ENCODE measurements around the gene PLEKHG3.
"Not testable (repeated sequence)": the region's sequence is repeated elsewhere in the genome, so short reads cannot be mapped to it uniquely, and the experiment has no call there.

Gene PLEKHG3

DNA sequence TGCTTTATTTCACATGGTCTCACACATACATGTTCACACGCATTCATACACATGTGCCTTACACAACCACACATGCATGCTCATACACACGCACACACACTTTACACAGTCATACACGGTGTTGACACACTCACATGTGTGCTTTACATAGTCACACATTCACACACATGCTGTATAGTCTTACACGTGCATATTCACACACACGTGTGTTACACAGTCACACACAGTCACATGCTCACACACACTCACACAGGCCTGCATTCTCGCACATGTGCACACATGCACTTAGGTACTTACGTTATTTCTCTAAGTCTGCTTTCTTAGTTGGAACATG is 18.0 kb upstream of the PLEKHG3 start:
- in situ Hi-C loops (cut with MboI; ENCODE audit: low sequenced_read_pairs): no loop called here

DNA sequence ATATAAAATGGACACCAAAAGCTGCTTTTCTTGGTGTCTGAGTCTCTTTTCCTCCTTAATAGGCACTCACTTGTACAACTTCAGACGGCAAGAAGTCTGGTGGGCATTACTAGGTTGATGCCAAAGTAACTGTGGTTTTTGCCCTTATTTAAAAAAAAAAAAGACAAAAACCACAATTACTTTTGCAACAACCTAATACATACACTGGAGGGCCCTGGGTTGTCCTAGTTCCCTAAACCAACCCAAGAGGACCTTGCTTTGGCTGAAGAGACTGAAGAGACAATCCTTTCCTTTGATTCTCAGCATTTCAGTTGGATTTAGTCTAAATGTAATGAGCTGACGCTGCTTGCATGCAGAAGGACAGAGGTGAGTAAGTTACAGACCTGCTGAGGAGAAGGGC is 16.2 kb upstream of the PLEKHG3 start:
- in situ Hi-C loops (cut with MboI; ENCODE audit: low sequenced_read_pairs): no loop called here

DNA sequence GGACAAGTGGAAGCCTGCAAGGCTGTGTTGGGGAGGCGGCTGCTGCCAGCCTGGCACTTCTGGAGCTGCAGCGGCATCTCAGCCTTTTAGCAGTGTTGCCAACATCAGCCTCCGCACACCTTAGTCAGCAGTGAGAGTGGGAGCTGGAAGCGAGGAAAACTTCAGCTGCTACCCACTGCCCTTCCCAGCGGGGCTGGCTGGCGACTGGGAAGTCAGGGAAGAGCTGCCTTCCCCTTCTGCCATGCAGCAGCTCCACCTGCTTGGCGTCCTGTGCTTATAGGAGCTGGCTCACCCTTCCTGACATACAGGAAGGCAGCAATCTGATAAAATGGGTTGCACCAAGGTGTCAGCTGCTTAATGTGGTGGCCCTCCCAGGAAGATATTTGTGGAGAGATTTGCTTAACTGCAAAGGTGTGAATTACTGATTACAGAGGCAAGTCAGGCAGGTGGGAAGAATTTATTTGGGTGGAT is 15.4 kb upstream of the PLEKHG3 start:
- in situ Hi-C loops (cut with MboI; ENCODE audit: low sequenced_read_pairs): no loop called here

DNA sequence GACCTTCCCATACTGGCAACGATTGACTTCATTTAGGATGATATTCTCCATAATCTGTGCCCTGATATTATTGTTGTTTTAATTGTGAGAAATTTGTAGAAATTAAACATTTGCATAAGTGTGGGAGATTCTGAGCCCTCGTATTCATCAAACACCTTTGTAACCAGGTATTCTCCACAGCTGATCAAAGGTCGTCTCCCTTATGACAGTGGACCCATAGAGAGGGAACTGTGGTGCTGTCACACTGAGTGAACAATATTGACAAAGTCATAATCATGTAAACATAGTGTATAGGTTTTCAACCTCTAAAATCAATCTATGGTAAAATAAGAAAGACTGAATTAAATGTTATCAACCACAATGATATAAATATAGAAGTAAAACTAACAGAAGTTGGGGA is 14.9 kb upstream of the PLEKHG3 start:
- in situ Hi-C loops (cut with MboI; ENCODE audit: low sequenced_read_pairs): no loop called here

- in situ Hi-C loops (cut with MboI; ENCODE audit: low sequenced_read_pairs): not testable (repeated sequence)
Measured at GRCh38 chr14:64690607-64691006, 13.6 kb upstream of the PLEKHG3 start.

- in situ Hi-C loops (cut with MboI; ENCODE audit: low sequenced_read_pairs): no loop called here
Measured at GRCh38 chr14:64691376-64691775, 12.8 kb upstream of the PLEKHG3 start.

DNA sequence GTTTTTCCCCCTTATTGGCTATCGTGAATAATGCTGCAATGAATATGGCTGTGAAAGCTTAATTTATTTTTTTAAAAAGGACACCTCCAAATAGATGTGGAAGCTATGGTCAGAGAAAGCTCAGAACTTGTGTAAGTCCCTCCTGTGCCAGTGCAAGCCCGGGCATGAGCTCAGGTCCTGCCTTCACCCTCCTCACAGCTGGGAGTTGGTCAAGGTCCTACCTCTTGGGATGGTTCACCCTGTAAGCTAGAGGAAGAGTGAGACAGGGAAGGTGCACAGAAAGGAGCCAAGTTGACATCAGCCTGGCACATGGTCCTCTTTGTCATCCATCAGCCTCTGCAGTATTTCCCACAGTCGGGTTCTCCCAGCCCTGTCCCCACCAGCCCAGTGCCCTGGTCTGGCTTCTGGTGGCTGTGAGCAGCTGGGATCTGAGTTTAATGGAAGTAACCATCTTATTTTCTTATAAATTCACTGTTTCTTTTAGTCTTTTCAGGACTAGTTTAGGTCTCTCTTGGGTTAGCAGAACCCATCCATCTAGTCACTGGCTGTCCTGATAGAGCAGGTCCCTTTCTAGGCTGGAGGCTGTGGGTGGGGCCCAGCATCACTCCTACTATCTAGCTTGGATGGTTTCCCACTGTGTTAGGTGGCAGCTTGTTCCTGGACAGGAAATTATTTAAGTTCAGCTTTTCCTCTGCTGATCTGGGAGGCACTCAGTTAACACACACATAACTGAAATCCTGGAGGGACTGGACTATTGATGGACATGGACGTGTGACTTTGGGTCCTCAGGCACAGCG is 11.8 kb upstream of the PLEKHG3 start:
- in situ Hi-C loops (cut with MboI; ENCODE audit: low sequenced_read_pairs): no loop called here

GRCh38 chr14:64692986-64693809 is 11.0 kb upstream of the PLEKHG3 start:
- in situ Hi-C loops (cut with MboI; ENCODE audit: low sequenced_read_pairs): no loop called here

DNA sequence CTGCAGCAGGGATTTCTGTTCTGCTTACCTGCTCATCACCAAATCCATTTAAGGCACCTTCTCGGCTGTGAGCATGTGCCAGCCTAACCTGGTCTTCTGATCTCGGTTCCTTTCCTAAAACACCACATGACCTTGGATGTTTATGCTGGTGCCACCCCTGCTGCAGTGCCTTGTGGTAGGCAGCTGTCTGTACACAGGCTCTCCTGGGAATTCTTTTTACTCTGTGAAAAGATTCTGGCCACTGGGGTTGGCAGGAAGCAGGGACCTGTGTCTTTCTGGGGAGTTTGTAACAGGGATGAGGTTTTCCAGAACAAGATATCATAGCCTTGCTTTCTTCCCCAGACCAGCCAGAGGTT is 10.4 kb upstream of the PLEKHG3 start:
- in situ Hi-C loops (cut with MboI; ENCODE audit: low sequenced_read_pairs): no loop called here

DNA sequence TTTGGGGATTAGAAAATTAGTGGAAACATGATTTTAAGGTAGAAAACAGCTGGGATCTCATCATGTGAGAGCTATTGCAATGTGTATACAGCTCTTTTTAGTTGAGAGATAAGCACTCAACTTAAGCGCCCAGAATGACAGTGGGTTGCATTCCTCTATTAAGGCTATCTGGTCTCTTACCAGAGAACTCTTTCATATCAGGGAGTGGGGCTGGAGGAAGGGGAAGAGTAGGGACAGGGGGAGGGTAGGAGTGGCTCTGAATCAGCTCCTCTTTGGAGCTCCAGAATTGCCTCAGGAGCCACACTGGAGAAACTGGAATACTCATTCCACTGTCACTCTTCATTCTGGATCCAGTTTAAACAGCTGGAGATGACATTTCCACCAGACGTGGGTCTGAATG is 9.2 kb upstream of the PLEKHG3 start:
- in situ Hi-C loops (cut with MboI; ENCODE audit: low sequenced_read_pairs): no loop called here

DNA sequence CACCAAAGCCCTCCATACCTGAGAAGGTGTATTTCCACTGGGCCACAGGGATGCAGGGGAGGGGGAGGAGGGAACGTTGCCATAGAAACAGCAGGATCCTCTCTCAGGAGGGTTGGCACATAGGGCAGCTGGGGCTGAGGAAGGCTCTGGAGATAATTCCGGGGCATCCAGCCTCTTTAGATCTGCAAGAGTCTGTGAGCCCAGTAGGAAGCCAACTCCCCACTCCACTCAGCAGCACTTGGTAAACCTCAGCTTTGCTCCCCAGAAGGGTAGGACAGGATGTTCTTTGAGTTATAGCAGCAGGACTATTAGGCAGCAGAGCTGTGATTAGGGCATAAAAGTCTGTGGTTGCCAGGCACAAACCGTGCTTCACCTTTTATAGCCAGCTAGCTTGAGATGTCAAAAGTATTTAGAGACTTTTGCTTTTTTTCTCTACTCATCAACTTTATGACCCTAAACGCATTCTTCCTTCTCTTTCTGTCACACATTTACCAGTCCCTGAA is 7.8 kb upstream of the PLEKHG3 start:
- in situ Hi-C loops (cut with MboI; ENCODE audit: low sequenced_read_pairs): no loop called here

DNA sequence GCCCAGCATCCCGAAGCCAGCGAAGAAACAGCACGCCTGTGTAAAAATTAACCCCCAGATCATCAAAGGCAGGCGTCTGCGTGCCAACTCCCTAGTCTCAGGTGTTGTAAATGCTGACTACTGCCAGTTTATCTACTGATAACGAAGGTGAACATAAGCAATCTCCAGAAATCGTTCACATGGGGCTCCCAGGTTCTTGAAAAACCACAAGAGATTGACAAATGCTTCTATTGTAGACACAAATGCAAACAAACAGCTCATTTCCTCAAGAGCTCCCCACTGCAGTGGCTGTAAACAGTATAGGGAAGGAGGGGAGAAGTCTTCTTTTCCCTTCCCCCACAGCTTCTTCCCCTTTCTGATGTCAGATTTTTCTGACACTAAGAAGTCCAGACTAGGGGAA is 5.3 kb upstream of the PLEKHG3 start:
- in situ Hi-C loops (cut with MboI; ENCODE audit: low sequenced_read_pairs): no loop called here

GRCh38 chr14:64700290-64700689 is 3.9 kb upstream of the PLEKHG3 start:
- in situ Hi-C loops (cut with MboI; ENCODE audit: low sequenced_read_pairs): no loop called here

- in situ Hi-C loops (cut with MboI; ENCODE audit: low sequenced_read_pairs): no loop called here
Measured at GRCh38 chr14:64700894-64701293, 3.3 kb upstream of the PLEKHG3 start.

GRCh38 chr14:64701660-64702059 is 2.6 kb upstream of the PLEKHG3 start:
- in situ Hi-C loops (cut with MboI; ENCODE audit: low sequenced_read_pairs): no loop called here

DNA sequence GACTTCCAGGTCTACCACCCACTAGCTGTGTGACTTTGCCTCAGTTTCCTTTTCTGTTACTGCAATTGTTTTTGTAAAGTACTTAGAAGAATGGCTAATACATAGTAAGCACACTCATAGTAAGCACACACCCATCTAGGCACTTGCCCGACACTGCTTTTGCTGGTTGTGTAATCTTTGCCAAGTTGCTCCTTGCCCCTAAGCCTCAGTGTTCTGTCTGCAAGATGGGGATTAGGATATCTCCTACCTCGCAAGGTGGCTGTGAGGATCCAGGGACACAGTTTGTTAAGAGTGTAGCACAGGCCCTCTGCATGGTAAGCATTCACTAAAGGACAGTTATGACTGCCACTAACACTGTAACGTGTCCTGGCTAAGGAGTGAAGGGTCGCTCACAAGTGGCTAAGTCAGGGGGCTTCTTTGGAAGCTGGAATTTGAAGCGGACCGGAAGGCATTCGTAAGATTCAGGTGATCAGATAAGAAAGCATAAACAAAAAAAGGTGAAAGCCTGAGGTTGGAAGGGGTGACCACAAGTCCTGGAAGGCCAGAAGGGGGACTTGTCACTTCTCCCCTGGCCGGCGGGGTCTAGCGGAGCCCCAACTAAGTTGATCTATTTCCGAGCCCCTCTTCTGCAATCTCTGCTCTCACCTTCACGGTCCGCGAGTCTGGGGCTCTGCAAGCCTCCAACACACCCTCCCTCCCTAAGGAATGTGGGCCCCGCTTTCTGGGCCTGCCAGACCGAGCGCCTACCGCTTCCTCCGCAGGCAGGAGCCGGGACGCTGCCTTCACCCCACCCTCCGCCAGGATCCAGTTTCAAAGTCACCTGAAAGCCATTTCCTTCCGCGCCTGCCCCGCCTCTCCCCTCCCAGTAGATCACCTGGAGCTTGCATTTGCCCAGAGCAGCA is 1.5 kb upstream of the PLEKHG3 start:
- in situ Hi-C loops (cut with MboI; ENCODE audit: low sequenced_read_pairs): no loop called here

DNA sequence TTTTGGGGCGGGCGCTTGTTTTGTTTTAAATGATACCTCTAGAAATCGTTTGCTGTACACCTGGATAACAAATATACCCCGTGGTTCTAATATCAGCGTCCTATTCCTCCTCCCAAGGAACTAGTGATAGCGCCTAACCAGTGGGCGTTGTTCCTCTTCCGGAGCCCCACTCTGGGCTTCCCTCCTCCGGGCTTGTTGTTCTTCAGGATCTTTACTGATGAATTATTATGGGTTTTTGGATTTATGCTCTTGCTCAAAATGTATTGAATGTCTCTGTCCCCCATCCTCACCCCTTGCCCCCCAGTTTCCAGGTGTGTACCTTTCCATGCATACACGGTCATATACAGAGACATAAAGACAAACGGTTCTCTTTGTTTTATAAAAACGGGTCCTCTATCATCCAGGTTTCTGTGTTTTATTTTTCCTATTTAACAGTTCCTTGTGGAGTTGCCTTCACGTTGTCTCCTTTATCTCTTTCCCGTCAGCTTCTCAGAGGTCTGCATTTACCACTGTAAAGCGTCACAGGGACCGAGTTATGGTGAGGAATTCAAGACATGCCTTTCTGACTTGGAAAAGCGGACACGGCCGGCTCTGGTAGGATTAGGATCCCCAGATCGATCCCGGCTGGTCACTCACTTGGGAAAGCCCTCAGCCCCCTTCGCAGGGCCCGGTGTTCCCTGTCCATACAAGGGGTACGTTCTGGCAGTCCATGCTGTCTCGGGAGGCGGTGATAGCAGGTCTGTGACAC is 655 bp upstream of the PLEKHG3 start:
- in situ Hi-C loops (cut with MboI; ENCODE audit: low sequenced_read_pairs): no loop called here

DNA sequence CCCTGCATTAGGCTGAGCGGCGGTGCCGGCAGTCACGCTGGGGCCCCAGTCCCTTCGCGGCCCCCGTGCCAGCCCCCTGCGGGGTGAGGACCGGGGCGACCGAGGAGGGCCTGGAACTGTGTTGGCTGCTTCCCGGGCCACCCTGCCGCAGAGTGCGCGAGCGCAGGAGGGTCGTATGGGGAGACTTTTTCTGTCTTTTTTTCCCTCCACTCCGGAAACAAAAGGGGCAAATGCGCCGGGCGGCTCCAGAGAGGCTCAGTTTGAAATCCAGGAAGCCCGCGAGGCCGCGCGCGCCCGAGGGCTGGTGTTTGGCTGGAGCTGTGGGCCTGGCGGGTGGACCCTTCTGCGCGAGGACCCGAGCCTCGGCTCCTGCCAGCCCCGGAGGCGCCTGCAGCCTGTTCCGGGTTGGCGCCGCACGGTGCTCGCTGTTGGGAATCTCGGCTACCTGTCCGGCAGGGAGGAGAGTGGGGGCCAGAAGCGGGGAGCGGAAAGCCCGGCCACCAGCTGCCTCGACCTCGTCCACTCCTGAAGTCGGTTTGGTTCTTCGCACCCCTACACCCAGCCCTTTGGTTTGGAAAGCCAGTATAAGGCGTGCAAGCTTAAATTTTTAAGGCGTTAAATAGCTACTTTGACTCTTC is 638 bp downstream of the PLEKHG3 start:
- in situ Hi-C loops (cut with MboI; ENCODE audit: low sequenced_read_pairs): no loop called here

DNA sequence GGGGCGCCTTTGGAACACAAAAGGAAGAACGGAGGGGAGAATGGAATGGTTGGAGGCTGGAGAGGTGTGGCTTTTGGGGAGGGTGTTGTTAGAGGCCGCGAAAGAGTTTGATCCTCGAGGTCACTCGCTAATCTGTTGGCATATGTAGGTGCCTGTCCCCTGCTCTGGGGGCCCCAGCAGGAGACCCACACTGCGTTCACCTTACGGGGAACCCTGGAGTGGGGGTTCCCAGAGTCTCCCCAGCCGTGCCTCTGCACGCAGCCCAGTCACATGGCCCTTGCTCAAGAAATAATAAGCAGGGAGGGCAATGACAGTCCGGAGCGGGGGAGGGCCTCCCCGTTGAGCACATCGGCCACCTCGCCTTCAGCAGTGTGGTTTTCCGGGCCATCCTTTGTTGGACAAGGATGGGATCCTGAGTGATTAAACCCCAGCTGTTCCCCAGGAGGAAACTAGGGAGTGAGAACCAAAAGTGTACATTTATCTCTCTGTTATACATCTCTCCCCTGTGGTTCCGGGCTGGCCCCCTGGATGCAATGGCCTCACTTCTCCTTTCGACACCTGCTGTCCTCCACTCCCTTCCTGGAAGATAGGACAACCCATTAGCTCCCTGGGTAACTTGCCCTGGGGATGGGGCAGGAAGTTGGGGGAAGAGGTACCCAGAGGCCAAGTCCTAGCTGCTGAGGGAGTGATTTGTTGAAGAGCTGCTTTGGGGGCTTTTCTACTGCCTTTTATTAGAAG is 1.3 kb downstream of the PLEKHG3 start:
- in situ Hi-C loops (cut with MboI; ENCODE audit: low sequenced_read_pairs): no loop called here
